Dendritic cell treated with granulocyte-macrophage colony-stimulating factor and Interleukin-4, amounts not matched to agents 40 ng/mL and 50 ng/mL, for 4 days (primary cell): ENCODE data around the gene CDRT15.
"Not testable (repeated sequence)": the region's sequence is repeated elsewhere in the genome, so short reads cannot be mapped to it uniquely, and the experiment has no call there.

ENCODE experiments used
- H3K27ac Mint-ChIP-seq: one replicate; pipeline ENCODE4 v1.8.0; 2022; ENCODE audit warnings: mild to moderate bottlenecking, mixed read lengths
- H3K27me3 Mint-ChIP-seq: one replicate; pipeline ENCODE4 v1.8.0; 2022; ENCODE audit warnings: mild to moderate bottlenecking, mixed read lengths
- H3K36me3 Mint-ChIP-seq: one replicate; pipeline ENCODE4 v1.8.0; 2022; ENCODE audit warnings: low read depth, mixed read lengths
- H3K4me1 Mint-ChIP-seq: one replicate; pipeline ENCODE4 v1.8.0; 2022; ENCODE audit warnings: low read depth, mixed read lengths
- H3K4me3 Mint-ChIP-seq: one replicate; pipeline ENCODE4 v1.8.0; 2022; ENCODE audit warnings: mild to moderate bottlenecking, moderate library complexity, mixed read lengths
- H3K9me3 Mint-ChIP-seq: one replicate; pipeline ENCODE4 v1.8.0; 2022; ENCODE audit warnings: mixed read lengths
- intact Hi-C: fragments of 100-400 bp; cut with micrococcal nuclease; formaldehyde crosslinking; loops from one replicate; pipeline ENCODE4 v1.15.0; 2022

CDRT15 gene

DNA sequence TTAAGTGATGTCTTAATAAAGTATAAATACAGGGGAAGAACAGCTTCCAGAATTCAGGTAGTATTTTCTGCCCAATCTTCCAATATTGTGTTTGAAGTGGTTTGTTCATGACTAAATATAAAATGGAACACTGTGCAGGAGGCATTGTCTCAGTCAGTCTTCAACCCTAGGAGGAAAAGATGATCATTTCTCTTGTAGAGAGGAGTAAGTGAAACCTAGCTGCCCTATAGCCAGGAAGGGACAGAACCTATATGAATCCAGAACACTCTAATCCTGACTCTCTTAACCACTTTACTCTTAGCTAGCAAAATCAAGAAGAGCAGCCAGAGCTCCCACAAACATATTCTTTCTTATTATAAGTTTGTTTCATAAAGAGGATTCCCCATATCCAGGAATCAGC lies 45.2 kb downstream of the CDRT15 start:
- H3K4me3 Mint-ChIP-seq, H3K27me3 Mint-ChIP-seq, H3K27ac Mint-ChIP-seq, intact Hi-C loops, H3K9me3 Mint-ChIP-seq: not testable (repeated sequence)
- H3K4me1 Mint-ChIP-seq: peaks cover 15% of the 10 kb centered on the region
- H3K36me3 Mint-ChIP-seq: peaks cover 18% of the 10 kb centered on the region

GRCh38 chr17:14190774-14191173 lies 45.9 kb downstream of the CDRT15 start:
- H3K4me1 Mint-ChIP-seq, intact Hi-C loops, H3K9me3 Mint-ChIP-seq, H3K4me3 Mint-ChIP-seq, H3K27me3 Mint-ChIP-seq, H3K27ac Mint-ChIP-seq: not testable (repeated sequence)
- H3K36me3 Mint-ChIP-seq: peaks cover 12% of the 10 kb centered on the region

DNA sequence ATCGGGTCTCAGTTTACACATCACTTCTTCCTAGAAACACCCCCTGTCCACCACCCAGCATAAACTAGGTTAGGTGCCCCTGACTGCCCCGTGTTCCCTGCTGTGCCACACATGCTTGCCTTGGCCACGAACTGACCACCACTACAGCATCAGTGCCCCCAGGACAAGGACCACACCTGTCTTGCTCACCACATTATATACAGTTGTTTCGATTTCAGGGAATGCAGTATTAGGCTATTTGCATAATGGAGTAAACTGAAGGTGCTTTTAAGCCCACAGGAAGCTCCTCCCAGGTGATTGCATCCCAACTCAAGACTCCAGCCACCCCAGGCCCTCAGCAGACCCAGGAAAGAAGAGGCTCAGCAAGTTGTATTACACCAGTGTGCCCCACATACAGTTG lies 50.2 kb downstream of the CDRT15 start:
- H3K27ac Mint-ChIP-seq, H3K9me3 Mint-ChIP-seq: not testable (repeated sequence)

More for the DNA sequence above, 50.2 kb downstream of the CDRT15 start:
- H3K36me3 Mint-ChIP-seq, H3K27me3 Mint-ChIP-seq, H3K4me3 Mint-ChIP-seq, H3K4me1 Mint-ChIP-seq, intact Hi-C loops: not testable (repeated sequence)
